Measurements from ENCODE around the gene PITPNC1. TPM values are rescaled to one million over a fixed set of nuclear protein-coding genes. Genes with fewer than 3 reads are reported as not detected.

The PITPNC1 gene
- polyA plus RNA-seq, 1 donor from 2014 or later: 18.8 TPM

DNA sequence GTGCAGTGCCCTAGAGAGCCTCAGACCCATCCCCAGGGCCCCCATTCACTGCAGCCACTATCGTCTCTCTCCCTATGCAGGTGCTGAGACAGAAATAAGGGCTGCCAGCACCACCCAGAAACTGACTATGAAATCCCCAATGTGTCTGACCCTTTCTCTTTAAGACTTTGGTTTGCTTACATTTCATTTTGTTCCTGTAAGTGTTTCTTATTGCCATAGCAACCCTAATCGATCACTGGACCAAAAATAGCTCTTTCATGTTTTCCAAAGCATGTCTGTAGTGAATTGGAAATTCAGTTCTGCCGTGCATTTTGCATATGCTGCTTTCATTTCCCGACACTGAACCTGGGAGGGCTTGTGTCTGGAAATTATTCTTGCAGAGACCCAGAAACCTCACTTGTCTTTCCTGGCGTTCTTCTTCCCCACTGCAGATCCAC lies 192.0 kb downstream of the PITPNC1 start:
- H3K9me2 ChIP-seq (ENCODE audit: insufficient read depth, low read length): no peaks in the 10 kb centered on the region
- H3K4me2 ChIP-seq (ENCODE audit: low read length): no peak overlapping the region
- H3K27me3 ChIP-seq (ENCODE audit: insufficient read depth, low read depth, low read length): no peaks in the 10 kb centered on the region
- H4K20me1 ChIP-seq (ENCODE audit: insufficient read depth): no peaks in the 10 kb centered on the region
- no peak overlapping the region for H3K4me3 ChIP-seq (ENCODE audit: low read length)
- H3F3A ChIP-seq (ENCODE audit: insufficient read depth, low read length, poor library complexity, severe bottlenecking): no peaks in the 10 kb centered on the region
- no peak for TF ChIP-seq RAD21 (conservative IDR thresholded peaks at IDR 0.05)
- TF ChIP-seq, protein P1, sequence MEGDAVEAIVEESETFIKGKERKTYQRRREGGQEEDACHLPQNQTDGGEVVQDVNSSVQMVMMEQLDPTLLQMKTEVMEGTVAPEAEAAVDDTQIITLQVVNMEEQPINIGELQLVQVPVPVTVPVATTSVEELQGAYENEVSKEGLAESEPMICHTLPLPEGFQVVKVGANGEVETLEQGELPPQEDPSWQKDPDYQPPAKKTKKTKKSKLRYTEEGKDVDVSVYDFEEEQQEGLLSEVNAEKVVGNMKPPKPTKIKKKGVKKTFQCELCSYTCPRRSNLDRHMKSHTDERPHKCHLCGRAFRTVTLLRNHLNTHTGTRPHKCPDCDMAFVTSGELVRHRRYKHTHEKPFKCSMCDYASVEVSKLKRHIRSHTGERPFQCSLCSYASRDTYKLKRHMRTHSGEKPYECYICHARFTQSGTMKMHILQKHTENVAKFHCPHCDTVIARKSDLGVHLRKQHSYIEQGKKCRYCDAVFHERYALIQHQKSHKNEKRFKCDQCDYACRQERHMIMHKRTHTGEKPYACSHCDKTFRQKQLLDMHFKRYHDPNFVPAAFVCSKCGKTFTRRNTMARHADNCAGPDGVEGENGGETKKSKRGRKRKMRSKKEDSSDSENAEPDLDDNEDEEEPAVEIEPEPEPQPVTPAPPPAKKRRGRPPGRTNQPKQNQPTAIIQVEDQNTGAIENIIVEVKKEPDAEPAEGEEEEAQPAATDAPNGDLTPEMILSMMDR (IDR thresholded peaks at IDR 0.05; ENCODE audit: poor library complexity, severe bottlenecking): no peak
- TF ChIP-seq EP300 (conservative IDR thresholded peaks at IDR 0.05; ENCODE audit: poor library complexity, severe bottlenecking): no peak
- no peak for TF ChIP-seq EZH2 (IDR thresholded peaks at IDR 0.05; ENCODE audit: borderline replicate concordance, insufficient read depth, low read length, poor library complexity, severe bottlenecking)
- no peak for TF ChIP-seq POLR2AphosphoS5 (IDR thresholded peaks at IDR 0.05)
- no peak overlapping the region for H2AFZ ChIP-seq (ENCODE audit: low read depth, low read length)
- peak overlapping the region; percentile 13 for H3K27ac ChIP-seq (ENCODE audit: low read length)
- H3K9ac ChIP-seq (ENCODE audit: low read length): no peak overlapping the region
- H3K36me3 ChIP-seq (ENCODE audit: insufficient read depth, low read length): no peaks in the 10 kb centered on the region
- H3K79me2 ChIP-seq (replicated peaks; ENCODE audit: insufficient read depth, low read length): no peaks in the 10 kb centered on the region
- H3K9me3 ChIP-seq (ENCODE audit: low read length): no peaks in the 10 kb centered on the region

DNA sequence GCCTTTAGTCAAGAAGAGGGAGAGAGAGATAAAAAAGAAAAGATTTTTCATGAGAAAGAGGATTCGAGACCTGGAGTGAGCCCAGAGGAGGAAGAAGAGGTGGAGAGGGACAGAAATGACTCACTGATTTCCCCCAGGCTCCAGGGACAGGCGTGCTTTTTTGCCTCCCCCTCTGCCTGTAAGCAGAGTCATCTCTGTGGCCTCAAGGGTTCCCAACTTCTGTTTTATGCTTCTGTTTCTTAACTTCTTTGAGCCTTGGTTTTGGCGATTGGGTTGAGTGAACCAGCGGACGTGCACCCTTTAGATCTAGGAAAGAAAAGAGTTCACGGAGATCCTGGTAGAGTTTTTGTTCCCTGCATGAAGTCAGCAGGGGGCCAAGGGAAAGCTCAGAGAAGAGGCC lies 192.8 kb downstream of the PITPNC1 start:
- no peak overlapping the region for H3K9ac ChIP-seq (ENCODE audit: low read length)
- no peak overlapping the region for H2AFZ ChIP-seq (ENCODE audit: low read depth, low read length)
- H3K79me2 ChIP-seq (replicated peaks; ENCODE audit: insufficient read depth, low read length): no peaks in the 10 kb centered on the region
- H3K4me2 ChIP-seq (ENCODE audit: low read length): no peak overlapping the region
- no peak overlapping the region for H3K4me3 ChIP-seq (ENCODE audit: low read length)
- TF ChIP-seq POLR2AphosphoS5 (IDR thresholded peaks at IDR 0.05): no peak
- no peak for TF ChIP-seq TAF1 (IDR thresholded peaks at IDR 0.05; ENCODE audit: low read depth)
- no peak for TF ChIP-seq RAD21 (conservative IDR thresholded peaks at IDR 0.05)
- TF ChIP-seq, protein P2, sequence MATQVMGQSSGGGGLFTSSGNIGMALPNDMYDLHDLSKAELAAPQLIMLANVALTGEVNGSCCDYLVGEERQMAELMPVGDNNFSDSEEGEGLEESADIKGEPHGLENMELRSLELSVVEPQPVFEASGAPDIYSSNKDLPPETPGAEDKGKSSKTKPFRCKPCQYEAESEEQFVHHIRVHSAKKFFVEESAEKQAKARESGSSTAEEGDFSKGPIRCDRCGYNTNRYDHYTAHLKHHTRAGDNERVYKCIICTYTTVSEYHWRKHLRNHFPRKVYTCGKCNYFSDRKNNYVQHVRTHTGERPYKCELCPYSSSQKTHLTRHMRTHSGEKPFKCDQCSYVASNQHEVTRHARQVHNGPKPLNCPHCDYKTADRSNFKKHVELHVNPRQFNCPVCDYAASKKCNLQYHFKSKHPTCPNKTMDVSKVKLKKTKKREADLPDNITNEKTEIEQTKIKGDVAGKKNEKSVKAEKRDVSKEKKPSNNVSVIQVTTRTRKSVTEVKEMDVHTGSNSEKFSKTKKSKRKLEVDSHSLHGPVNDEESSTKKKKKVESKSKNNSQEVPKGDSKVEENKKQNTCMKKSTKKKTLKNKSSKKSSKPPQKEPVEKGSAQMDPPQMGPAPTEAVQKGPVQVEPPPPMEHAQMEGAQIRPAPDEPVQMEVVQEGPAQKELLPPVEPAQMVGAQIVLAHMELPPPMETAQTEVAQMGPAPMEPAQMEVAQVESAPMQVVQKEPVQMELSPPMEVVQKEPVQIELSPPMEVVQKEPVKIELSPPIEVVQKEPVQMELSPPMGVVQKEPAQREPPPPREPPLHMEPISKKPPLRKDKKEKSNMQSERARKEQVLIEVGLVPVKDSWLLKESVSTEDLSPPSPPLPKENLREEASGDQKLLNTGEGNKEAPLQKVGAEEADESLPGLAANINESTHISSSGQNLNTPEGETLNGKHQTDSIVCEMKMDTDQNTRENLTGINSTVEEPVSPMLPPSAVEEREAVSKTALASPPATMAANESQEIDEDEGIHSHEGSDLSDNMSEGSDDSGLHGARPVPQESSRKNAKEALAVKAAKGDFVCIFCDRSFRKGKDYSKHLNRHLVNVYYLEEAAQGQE (IDR thresholded peaks at IDR 0.05; ENCODE audit: borderline replicate concordance): no peak
- TF ChIP-seq, protein P1 (IDR thresholded peaks at IDR 0.05; ENCODE audit: poor library complexity, severe bottlenecking): no peak
- TF ChIP-seq EP300 (conservative IDR thresholded peaks at IDR 0.05; ENCODE audit: poor library complexity, severe bottlenecking): no peak
- TF ChIP-seq EZH2 (IDR thresholded peaks at IDR 0.05; ENCODE audit: borderline replicate concordance, insufficient read depth, low read length, poor library complexity, severe bottlenecking): no peak
- TF ChIP-seq MXI1 (conservative IDR thresholded peaks at IDR 0.05; ENCODE audit: poor library complexity, severe bottlenecking): no peak
- no peaks in the 10 kb centered on the region for H3K9me2 ChIP-seq (ENCODE audit: insufficient read depth, low read length)
- no peaks in the 10 kb centered on the region for H3K9me3 ChIP-seq (ENCODE audit: low read length)
- H3K36me3 ChIP-seq (ENCODE audit: insufficient read depth, low read length): no peaks in the 10 kb centered on the region
- no peaks in the 10 kb centered on the region for H3K27me3 ChIP-seq (ENCODE audit: insufficient read depth, low read depth, low read length)
- H3F3A ChIP-seq (ENCODE audit: insufficient read depth, low read length, poor library complexity, severe bottlenecking): no peaks in the 10 kb centered on the region
- H3K27ac ChIP-seq (ENCODE audit: low read length): peak overlapping the region; percentile 13
- H4K20me1 ChIP-seq (ENCODE audit: insufficient read depth): no peaks in the 10 kb centered on the region

All from neural cell (in vitro differentiated cells).